Measurements from ENCODE around the gene ZNF280B.

Gene ZNF280B

GRCh38 chr22:22508274-22509176 lies at the start of gene ZNF280B:
ZNF280B (minus strand) TSS chr22:22508742; CDS start chr22:22489398, 19,344 bp downstream.
- peak; percentile 74 for DNase-seq (ENCODE audit: low read depth)

- DNase-seq (ENCODE audit: low read depth): no peak
Measured at GRCh38 chr22:22556995-22557925, 48.7 kb upstream of the ZNF280B start.

GRCh38 chr22:22556578-22556977 lies 48.0 kb upstream of the ZNF280B start:
- no peak for DNase-seq (ENCODE audit: low read depth)

- no peak for DNase-seq (ENCODE audit: low read depth)
Measured at GRCh38 chr22:22555596-22555995, 47.1 kb upstream of the ZNF280B start.

GRCh38 chr22:22554587-22555284 lies 46.2 kb upstream of the ZNF280B start:
- no peak for DNase-seq (ENCODE audit: low read depth)

GRCh38 chr22:22553735-22554586 lies 45.4 kb upstream of the ZNF280B start:
- no peak for DNase-seq (ENCODE audit: low read depth)

- DNase-seq (ENCODE audit: low read depth): no peak
Measured at GRCh38 chr22:22553141-22553540, 44.6 kb upstream of the ZNF280B start.

GRCh38 chr22:22552630-22553029 lies 44.1 kb upstream of the ZNF280B start:
- DNase-seq (ENCODE audit: low read depth): no peak

- no peak for DNase-seq (ENCODE audit: low read depth)
Measured at GRCh38 chr22:22550789-22551434, 42.4 kb upstream of the ZNF280B start.

- no peak for DNase-seq (ENCODE audit: low read depth)
Measured at GRCh38 chr22:22548910-22549309, 40.4 kb upstream of the ZNF280B start.

- no peak for DNase-seq (ENCODE audit: low read depth)
Measured at GRCh38 chr22:22548317-22548716, 39.8 kb upstream of the ZNF280B start.

GRCh38 chr22:22547692-22548300 lies 39.3 kb upstream of the ZNF280B start:
- no peak for DNase-seq (ENCODE audit: low read depth)

GRCh38 chr22:22547226-22547625 lies 38.7 kb upstream of the ZNF280B start:
- no peak for DNase-seq (ENCODE audit: low read depth)

- no peak for DNase-seq (ENCODE audit: low read depth)
Measured at GRCh38 chr22:22546490-22546889, 37.9 kb upstream of the ZNF280B start.

- DNase-seq (ENCODE audit: low read depth): no peak
Measured at GRCh38 chr22:22545084-22545483, 36.5 kb upstream of the ZNF280B start.

GRCh38 chr22:22538226-22538989 lies 29.9 kb upstream of the ZNF280B start:
- no peak for DNase-seq (ENCODE audit: low read depth)

- DNase-seq (ENCODE audit: low read depth): no peak
Measured at GRCh38 chr22:22536916-22537315, 28.4 kb upstream of the ZNF280B start.

GRCh38 chr22:22536515-22536914 lies 28.0 kb upstream of the ZNF280B start:
- no peak for DNase-seq (ENCODE audit: low read depth)

GRCh38 chr22:22535662-22536061 lies 27.1 kb upstream of the ZNF280B start:
- DNase-seq (ENCODE audit: low read depth): no peak
